KMS-11 (cell line): Measurements from ENCODE around the gene NOM1.
A peak's percentile ranks its signal among the peaks of the same experiment; 100 is the strongest.
"Not testable (repeated sequence)": the region's sequence is repeated elsewhere in the genome, so short reads cannot be mapped to it uniquely, and the experiment has no call there.

Experiments used
- H2AFZ ChIP-seq: fragments of 200-600 bp; sonication (generic); 2 replicates; pipeline ENCODE4 v1.6.1; 2016; ENCODE audit warnings: antibody characterized with exemption, mixed run types, low read depth
- H3K27ac ChIP-seq: fragments of 200-600 bp; sonication (generic); 2 replicates; pipeline ENCODE4 v1.6.1; 2016; ENCODE audit warnings: mild to moderate bottlenecking, mixed run types
- H3K27me3 ChIP-seq: fragments of 200-600 bp; sonication (generic); 2 replicates; pipeline ENCODE4 v1.6.1; 2017; ENCODE audit warnings: mild to moderate bottlenecking, low read depth, mixed run types, moderate library complexity; ENCODE audit not compliant: insufficient read depth
- H3K36me3 ChIP-seq: fragments of 200-600 bp; sonication (generic); 2 replicates; pipeline ENCODE4 v1.6.1; 2017; ENCODE audit warnings: mild to moderate bottlenecking, mixed run types; ENCODE audit not compliant: insufficient read depth
- H3K4me1 ChIP-seq: fragments of 200-600 bp; sonication (generic); 2 replicates; pipeline ENCODE4 v1.6.1; 2016; ENCODE audit warnings: mild to moderate bottlenecking, low read depth, mixed run types; ENCODE audit not compliant: poor library complexity, severe bottlenecking
- H3K4me2 ChIP-seq: fragments of 200-600 bp; sonication (generic); 2 replicates; pipeline ENCODE4 v1.7.0; 2016; ENCODE audit warnings: mild to moderate bottlenecking, mixed run types
- H3K4me3 ChIP-seq: fragments of 200-600 bp; sonication (generic); IDR thresholded peaks from 2 replicates; pipeline ENCODE4 v1.6.1; 2017; ENCODE audit warnings: low read depth, low read length, mixed read lengths; ENCODE audit not compliant: insufficient read depth
- H3K79me2 ChIP-seq: fragments of 200-600 bp; sonication (generic); 2 replicates; pipeline ENCODE4 v1.6.1; 2016; ENCODE audit warnings: low read depth, mixed run types; ENCODE audit not compliant: insufficient read depth
- H3K9ac ChIP-seq: fragments of 200-600 bp; sonication (generic); 2 replicates; pipeline ENCODE4 v1.6.1; 2016; ENCODE audit warnings: mild to moderate bottlenecking, mixed run types
- H4K20me1 ChIP-seq: fragments of 200-600 bp; sonication (generic); 2 replicates; pipeline ENCODE4 v1.6.1; 2016; ENCODE audit warnings: mild to moderate bottlenecking, mixed run types; ENCODE audit not compliant: insufficient read depth
- TF ChIP-seq, protein P1 (sequence below): fragments of 200-600 bp; sonication (generic); conservative IDR thresholded peaks from 2 replicates; pipeline ENCODE4 v1.6.1; 2017; ENCODE audit warnings: low read depth, mild to moderate bottlenecking, antibody characterized with exemption, low read length, moderate library complexity, mixed read lengths

The NOM1 gene, protein sequence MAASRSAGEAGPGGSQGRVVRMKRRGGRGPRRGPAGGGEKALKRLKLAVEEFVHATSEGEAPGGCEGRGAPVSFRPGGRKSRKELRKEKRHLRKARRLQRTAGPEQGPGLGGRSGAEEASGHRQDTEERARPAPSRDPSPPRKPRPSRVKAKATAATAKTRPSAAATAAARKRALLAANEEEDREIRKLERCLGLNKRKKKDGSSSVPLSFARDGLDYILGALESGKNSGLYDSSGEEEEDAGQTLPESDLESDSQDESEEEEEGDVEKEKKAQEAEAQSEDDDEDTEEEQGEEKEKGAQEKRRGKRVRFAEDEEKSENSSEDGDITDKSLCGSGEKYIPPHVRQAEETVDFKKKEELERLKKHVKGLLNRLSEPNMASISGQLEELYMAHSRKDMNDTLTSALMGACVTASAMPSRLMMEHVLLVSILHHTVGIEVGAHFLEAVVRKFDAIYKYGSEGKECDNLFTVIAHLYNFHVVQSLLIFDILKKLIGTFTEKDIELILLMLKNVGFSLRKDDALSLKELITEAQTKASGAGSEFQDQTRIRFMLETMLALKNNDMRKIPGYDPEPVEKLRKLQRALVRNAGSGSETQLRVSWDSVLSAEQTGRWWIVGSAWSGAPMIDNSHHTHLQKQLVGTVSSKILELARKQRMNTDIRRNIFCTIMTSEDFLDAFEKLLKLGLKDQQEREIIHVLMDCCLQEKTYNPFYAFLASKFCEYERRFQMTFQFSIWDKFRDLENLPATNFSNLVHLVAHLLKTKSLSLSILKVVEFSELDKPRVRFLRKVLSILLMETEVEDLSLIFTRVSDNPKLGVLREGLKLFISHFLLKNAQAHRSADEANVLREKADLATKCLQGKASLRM

DNA sequence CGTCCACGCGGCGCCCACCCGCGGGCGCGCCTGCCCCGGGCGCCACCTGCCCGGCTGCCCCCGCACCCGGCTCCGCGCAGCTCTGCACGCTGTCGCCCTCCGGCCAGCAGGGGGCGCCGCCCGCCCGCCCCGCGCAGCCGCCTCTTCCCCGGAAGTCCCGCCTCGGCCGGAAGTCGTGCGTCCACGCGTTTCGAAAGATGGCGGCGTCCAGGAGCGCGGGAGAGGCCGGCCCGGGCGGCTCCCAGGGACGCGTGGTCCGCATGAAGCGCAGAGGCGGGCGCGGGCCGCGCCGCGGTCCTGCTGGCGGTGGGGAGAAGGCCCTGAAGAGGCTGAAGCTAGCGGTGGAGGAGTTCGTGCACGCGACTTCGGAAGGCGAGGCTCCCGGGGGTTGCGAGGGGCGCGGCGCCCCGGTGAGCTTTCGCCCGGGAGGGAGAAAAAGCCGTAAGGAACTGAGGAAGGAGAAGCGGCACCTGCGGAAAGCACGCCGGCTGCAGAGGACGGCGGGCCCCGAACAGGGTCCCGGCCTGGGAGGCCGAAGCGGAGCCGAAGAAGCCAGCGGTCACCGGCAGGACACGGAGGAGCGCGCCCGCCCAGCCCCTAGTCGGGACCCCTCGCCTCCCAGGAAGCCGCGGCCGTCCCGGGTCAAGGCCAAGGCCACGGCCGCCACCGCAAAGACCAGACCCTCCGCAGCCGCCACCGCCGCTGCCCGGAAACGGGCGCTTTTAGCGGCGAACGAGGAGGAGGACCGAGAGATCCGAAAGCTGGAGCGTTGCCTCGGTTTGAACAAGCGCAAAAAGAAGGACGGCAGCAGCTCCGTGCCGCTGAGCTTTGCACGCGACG, at the start of gene NOM1:
Gene NOM1, plus strand, starts transcription at position 172 of the 840 bp plus-strand sequence. Its CDS starts 26 bp downstream, at position 198.
- TF ChIP-seq, protein P1, sequence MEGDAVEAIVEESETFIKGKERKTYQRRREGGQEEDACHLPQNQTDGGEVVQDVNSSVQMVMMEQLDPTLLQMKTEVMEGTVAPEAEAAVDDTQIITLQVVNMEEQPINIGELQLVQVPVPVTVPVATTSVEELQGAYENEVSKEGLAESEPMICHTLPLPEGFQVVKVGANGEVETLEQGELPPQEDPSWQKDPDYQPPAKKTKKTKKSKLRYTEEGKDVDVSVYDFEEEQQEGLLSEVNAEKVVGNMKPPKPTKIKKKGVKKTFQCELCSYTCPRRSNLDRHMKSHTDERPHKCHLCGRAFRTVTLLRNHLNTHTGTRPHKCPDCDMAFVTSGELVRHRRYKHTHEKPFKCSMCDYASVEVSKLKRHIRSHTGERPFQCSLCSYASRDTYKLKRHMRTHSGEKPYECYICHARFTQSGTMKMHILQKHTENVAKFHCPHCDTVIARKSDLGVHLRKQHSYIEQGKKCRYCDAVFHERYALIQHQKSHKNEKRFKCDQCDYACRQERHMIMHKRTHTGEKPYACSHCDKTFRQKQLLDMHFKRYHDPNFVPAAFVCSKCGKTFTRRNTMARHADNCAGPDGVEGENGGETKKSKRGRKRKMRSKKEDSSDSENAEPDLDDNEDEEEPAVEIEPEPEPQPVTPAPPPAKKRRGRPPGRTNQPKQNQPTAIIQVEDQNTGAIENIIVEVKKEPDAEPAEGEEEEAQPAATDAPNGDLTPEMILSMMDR = peak; percentile 58
- Histone ChIP-seq H3K27me3 (no peaks in the 10 kb centered on the region), H2AFZ (peak within 1 kb of the TSS; percentile 98), H3K4me1 (peaks cover 23% of the 10 kb centered on the region), H3K79me2 (peaks cover 52% of the 10 kb centered on the region), H4K20me1 (peaks cover 28% of the 10 kb centered on the region), H3K36me3 (peaks cover 26% of the 10 kb centered on the region), H3K27ac (peak within 1 kb of the TSS; percentile 78), H3K4me3 (peak within 1 kb of the TSS; percentile 71), H3K4me2 (peak within 1 kb of the TSS; percentile 85), H3K9ac (peak within 1 kb of the TSS; percentile 94)

DNA sequence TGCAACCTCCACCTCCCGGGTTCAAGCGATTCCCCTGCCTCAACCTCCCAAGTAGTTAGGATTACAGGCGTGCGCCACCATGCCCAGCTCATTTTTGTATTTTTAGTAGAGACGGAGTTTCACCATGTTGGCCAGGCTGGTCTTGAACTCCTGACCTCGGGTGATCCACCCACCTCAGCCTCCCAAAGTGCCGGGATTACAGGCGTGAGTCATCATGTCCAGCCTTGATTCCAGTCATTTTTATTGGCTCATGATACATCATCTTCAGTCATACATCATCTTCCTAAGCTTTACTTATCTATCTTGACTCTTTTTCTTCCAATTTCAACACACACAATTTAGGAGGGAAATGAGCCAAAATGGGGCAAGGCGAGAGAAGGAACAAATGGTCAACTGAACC, 49.4 kb upstream of the NOM1 start:
- not testable (repeated sequence) for H3K4me2 ChIP-seq, H3K4me1 ChIP-seq, H3K79me2 ChIP-seq, H4K20me1 ChIP-seq, H3K27me3 ChIP-seq, H3K4me3 ChIP-seq, H2AFZ ChIP-seq, H3K36me3 ChIP-seq, H3K27ac ChIP-seq, H3K9ac ChIP-seq

DNA sequence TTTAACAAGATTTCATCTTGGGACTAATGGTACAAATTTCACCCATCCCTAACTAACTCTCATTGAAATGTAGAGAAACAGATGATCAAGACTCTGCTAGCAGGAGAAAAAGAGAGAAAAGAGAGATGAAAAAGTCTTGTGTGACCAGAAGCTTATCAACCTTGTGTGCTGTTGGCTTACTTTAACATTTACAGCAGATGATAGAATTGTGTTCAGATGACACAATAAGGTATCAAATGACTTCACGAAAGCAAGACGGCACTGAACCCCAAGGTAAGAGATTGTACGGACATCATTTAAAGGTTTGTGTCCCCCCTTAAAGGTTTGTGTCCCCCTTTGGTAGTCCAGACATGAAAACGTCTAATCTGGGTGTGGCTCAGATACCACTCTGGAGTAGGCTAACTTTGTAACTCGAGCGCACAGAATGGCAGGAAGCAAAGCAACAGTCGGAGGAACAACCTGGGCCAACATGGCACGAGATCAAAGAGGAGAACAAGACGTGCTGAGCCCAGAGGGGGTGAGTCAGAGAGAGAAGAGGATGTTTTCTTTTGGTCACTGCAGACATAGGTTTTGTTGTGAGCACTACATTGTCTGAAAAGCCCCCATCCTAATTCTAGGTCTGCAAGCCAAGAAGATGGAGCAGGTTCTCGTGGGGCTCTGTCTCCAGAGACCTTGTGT, 46.1 kb upstream of the NOM1 start:
- Histone ChIP-seq H3K4me3 (no peak overlapping the region), H4K20me1 (no peaks in the 10 kb centered on the region), H3K79me2 (no peaks in the 10 kb centered on the region), H3K27me3 (no peaks in the 10 kb centered on the region), H3K9ac (no peak overlapping the region), H3K4me1 (no peaks in the 10 kb centered on the region), H3K4me2 (no peak overlapping the region), H2AFZ (no peak overlapping the region), H3K36me3 (no peaks in the 10 kb centered on the region), H3K27ac (no peak overlapping the region)
- TF ChIP-seq, protein P1 = no peak

DNA sequence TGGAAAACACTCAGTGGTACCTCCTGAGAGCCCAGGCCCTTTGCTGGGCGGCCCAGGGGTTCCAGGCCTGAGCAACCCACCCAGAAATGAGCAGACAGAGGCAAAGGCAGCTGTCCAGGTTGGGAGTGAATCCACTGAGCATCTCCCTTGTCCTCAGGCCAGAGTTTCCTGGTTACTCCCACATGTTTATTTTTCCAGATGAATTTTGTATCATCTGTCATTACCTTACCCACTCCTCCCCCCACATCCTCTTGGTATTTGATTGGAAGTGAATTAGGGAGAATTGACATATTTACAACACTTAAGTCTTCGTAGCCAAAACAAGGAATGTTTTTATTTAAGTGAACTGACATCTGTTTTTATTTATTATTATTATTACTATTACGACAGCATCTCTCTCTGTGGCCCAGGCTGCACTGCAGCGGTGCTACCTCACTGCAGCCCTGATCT, 43.3 kb upstream of the NOM1 start:
- Histone ChIP-seq H3K4me3 (no peak overlapping the region), H3K36me3 (no peaks in the 10 kb centered on the region), H3K4me1 (no peaks in the 10 kb centered on the region), H4K20me1 (no peaks in the 10 kb centered on the region), H3K27me3 (no peaks in the 10 kb centered on the region), H3K79me2 (no peaks in the 10 kb centered on the region), H3K27ac (no peak overlapping the region), H3K9ac (no peak overlapping the region), H2AFZ (no peak overlapping the region), H3K4me2 (no peak overlapping the region)
- TF ChIP-seq, protein P1 = no peak
